SU-DHL-6 (cell line): ENCODE results near the gene LAX1.

Source experiments
- EZH2phosphoT487 ChIP-seq: fragments of 200-600 bp; sonication (generic), shearing (Covaris generic); conservative IDR thresholded peaks from 2 replicates; pipeline ENCODE4 v1.6.1; 2018; ENCODE audit warnings: mild to moderate bottlenecking, antibody characterized with exemption, low read length, moderate library complexity, mixed read lengths
- TF ChIP-seq, protein P1 (sequence below): fragments of 200-600 bp; sonication (generic); IDR thresholded peaks from one replicate; pipeline ENCODE4 v1.5.1; 2017; ENCODE audit warnings: antibody characterized with exemption, mild to moderate bottlenecking, low read length, moderate library complexity; ENCODE audit not compliant: insufficient read depth, poor library complexity, severe bottlenecking

DNA sequence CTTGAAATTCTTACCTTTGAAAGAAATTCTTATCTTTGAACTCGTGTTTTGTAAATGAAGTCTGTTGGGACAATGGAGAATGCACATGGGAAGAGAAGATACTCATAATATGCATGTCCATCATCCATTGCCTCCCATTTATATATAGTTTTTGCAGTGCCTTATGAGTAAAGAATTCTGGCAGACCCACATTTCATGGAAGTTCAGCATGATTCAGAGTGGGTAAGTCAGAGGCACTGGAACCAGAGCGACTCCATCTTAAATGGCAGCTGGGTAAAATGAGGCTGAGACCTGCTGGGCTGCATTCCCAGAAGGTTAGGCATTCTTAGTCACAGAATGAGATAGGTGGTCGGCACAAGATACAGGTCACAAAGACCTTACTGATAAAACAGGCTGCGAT, 13.8 kb downstream of the LAX1 start:
- TF ChIP-seq, protein P1, sequence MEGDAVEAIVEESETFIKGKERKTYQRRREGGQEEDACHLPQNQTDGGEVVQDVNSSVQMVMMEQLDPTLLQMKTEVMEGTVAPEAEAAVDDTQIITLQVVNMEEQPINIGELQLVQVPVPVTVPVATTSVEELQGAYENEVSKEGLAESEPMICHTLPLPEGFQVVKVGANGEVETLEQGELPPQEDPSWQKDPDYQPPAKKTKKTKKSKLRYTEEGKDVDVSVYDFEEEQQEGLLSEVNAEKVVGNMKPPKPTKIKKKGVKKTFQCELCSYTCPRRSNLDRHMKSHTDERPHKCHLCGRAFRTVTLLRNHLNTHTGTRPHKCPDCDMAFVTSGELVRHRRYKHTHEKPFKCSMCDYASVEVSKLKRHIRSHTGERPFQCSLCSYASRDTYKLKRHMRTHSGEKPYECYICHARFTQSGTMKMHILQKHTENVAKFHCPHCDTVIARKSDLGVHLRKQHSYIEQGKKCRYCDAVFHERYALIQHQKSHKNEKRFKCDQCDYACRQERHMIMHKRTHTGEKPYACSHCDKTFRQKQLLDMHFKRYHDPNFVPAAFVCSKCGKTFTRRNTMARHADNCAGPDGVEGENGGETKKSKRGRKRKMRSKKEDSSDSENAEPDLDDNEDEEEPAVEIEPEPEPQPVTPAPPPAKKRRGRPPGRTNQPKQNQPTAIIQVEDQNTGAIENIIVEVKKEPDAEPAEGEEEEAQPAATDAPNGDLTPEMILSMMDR = no peak
- no peak for TF ChIP-seq EZH2phosphoT487
